Ishikawa (cell line): ENCODE results near the gene MACROD2.

Source experiments
- CEBPB ChIP-seq: IDR thresholded peaks from 2 replicates; pipeline ENCODE4 v1.6.1; 2012
- CREB1 ChIP-seq: IDR thresholded peaks from 2 replicates; pipeline ENCODE4 v1.6.1; 2012; ENCODE audit warnings: low read depth
- EGR1 ChIP-seq: IDR thresholded peaks from 2 replicates; pipeline ENCODE4 v1.6.1; 2012
- EP300 ChIP-seq: IDR thresholded peaks from 2 replicates; pipeline ENCODE4 v1.6.1; 2012; ENCODE audit warnings: borderline replicate concordance
- FOXM1 ChIP-seq: IDR thresholded peaks from 2 replicates; pipeline ENCODE4 v1.6.1; 2012; ENCODE audit warnings: low read depth, borderline replicate concordance
- NFIC ChIP-seq: IDR thresholded peaks from 2 replicates; pipeline ENCODE4 v1.6.1; 2012
- RAD21 ChIP-seq: IDR thresholded peaks from 2 replicates; pipeline ENCODE4 v1.6.1; 2012; ENCODE audit warnings: low read depth
- TAF1 ChIP-seq: IDR thresholded peaks from 2 replicates; pipeline ENCODE4 v1.6.1; 2012; ENCODE audit warnings: low read depth, mild to moderate bottlenecking
- TCF12 ChIP-seq: IDR thresholded peaks from 2 replicates; pipeline ENCODE4 v1.6.1; 2012; ENCODE audit warnings: low read depth
- TEAD4 ChIP-seq: IDR thresholded peaks from 2 replicates; pipeline ENCODE4 v1.6.1; 2012
- YY1 ChIP-seq: IDR thresholded peaks from 2 replicates; pipeline ENCODE4 v1.6.1; 2012; ENCODE audit warnings: low read depth
- ZBTB7A ChIP-seq: IDR thresholded peaks from 2 replicates; pipeline ENCODE4 v1.6.1; 2012; ENCODE audit warnings: low read depth
- TF ChIP-seq, protein P1 (sequence below): IDR thresholded peaks from 2 replicates; pipeline ENCODE4 v1.6.1; 2012; ENCODE audit warnings: low read depth, mild to moderate bottlenecking
- TF ChIP-seq, protein P2 (sequence below): IDR thresholded peaks from 2 replicates; pipeline ENCODE4 v1.6.1; 2012
- TF ChIP-seq, protein P3 (sequence below): IDR thresholded peaks from 2 replicates; pipeline ENCODE4 v1.6.1; 2012

The MACROD2 gene

DNA sequence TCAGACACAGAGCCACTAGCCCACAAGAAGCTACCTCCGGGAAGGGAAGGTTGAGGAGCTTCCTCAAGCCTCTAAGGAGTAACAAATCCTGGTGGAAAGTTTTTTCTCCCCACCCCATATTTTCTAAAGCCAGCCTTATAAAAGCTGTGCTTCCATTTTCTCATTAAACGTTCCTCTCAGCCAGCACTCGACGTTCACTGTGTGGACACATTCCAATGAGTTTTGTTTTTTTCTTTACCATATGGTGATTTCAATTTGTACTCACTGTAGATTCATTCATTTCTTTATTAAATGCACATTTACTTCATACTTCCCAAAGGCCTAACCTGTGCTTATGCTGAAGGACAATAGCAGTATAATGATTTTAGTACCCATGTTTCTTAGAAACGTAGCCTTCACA lies 536.5 kb downstream of the MACROD2 start:
- TF ChIP-seq, protein P1, sequence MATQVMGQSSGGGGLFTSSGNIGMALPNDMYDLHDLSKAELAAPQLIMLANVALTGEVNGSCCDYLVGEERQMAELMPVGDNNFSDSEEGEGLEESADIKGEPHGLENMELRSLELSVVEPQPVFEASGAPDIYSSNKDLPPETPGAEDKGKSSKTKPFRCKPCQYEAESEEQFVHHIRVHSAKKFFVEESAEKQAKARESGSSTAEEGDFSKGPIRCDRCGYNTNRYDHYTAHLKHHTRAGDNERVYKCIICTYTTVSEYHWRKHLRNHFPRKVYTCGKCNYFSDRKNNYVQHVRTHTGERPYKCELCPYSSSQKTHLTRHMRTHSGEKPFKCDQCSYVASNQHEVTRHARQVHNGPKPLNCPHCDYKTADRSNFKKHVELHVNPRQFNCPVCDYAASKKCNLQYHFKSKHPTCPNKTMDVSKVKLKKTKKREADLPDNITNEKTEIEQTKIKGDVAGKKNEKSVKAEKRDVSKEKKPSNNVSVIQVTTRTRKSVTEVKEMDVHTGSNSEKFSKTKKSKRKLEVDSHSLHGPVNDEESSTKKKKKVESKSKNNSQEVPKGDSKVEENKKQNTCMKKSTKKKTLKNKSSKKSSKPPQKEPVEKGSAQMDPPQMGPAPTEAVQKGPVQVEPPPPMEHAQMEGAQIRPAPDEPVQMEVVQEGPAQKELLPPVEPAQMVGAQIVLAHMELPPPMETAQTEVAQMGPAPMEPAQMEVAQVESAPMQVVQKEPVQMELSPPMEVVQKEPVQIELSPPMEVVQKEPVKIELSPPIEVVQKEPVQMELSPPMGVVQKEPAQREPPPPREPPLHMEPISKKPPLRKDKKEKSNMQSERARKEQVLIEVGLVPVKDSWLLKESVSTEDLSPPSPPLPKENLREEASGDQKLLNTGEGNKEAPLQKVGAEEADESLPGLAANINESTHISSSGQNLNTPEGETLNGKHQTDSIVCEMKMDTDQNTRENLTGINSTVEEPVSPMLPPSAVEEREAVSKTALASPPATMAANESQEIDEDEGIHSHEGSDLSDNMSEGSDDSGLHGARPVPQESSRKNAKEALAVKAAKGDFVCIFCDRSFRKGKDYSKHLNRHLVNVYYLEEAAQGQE = no peak
- TF ChIP-seq, protein P2, sequence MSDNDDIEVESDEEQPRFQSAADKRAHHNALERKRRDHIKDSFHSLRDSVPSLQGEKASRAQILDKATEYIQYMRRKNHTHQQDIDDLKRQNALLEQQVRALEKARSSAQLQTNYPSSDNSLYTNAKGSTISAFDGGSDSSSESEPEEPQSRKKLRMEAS = no peak
- TF ChIP-seq NFIC = no peak
- TF ChIP-seq RAD21 = no peak
- no peak for TF ChIP-seq EGR1
- TF ChIP-seq, protein P3, sequence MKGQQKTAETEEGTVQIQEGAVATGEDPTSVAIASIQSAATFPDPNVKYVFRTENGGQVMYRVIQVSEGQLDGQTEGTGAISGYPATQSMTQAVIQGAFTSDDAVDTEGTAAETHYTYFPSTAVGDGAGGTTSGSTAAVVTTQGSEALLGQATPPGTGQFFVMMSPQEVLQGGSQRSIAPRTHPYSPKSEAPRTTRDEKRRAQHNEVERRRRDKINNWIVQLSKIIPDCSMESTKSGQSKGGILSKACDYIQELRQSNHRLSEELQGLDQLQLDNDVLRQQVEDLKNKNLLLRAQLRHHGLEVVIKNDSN = no peak
- TF ChIP-seq ZBTB7A = no peak
- TF ChIP-seq TCF12 = no peak
- no peak for TF ChIP-seq TEAD4
- no peak for TF ChIP-seq CEBPB
- TF ChIP-seq TAF1 = no peak
- no peak for TF ChIP-seq EP300
- no peak for TF ChIP-seq CREB1
- no peak for TF ChIP-seq FOXM1
- no peak for TF ChIP-seq YY1

DNA sequence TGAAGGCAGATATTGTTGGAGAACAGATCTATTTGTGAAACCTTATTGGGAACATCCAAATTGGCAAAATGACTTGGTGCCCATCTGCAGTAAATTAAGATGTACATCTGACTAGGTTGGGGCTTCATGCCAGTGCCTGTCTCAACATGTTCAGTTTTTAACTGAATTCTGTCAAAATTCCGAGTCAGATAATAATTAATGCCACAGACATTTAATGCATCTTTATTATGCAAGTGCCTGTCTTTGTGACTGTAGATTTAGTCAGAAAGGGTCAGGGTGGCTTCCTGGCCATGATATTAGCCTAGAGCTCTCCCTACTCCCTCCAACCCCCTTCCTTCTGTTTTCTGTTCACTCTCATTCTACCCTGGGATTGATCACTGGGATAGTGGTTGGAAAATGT lies 541.4 kb downstream of the MACROD2 start:
- TF ChIP-seq TAF1 = no peak
- TF ChIP-seq ZBTB7A = no peak
- no peak for TF ChIP-seq EP300
- TF ChIP-seq NFIC = no peak
- TF ChIP-seq, protein P1 = no peak
- no peak for TF ChIP-seq EGR1
- TF ChIP-seq CREB1 = no peak
- no peak for TF ChIP-seq RAD21
- TF ChIP-seq, protein P3 = no peak
- no peak for TF ChIP-seq TCF12
- no peak for TF ChIP-seq FOXM1
- no peak for TF ChIP-seq YY1
- no peak for TF ChIP-seq CEBPB
- TF ChIP-seq, protein P2 = no peak
- TF ChIP-seq TEAD4 = no peak

DNA sequence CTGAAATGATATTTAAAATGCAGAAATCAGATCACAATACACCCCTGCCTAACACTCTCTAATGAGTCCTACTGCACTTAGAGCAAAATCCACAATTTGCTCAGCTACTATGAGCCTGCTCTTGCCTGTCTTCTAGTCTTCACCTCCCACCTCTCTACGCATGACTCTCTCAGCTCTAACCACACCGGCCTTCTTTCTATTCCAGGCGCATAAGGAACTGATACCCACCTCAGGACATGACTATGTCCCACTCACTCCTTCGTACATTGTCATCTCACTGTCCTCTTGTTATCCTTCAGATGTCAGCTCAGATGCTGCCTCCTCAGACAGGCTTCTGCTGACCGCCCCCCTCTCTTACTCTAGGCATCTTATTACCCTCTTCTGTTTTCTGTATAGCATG lies 543.1 kb downstream of the MACROD2 start:
- TF ChIP-seq EGR1 (no peak), ZBTB7A (no peak), TCF12 (no peak), CREB1 (no peak), FOXM1 (no peak), EP300 (no peak)
- TF ChIP-seq, protein P3 = no peak
- TF ChIP-seq, protein P1 = no peak

DNA sequence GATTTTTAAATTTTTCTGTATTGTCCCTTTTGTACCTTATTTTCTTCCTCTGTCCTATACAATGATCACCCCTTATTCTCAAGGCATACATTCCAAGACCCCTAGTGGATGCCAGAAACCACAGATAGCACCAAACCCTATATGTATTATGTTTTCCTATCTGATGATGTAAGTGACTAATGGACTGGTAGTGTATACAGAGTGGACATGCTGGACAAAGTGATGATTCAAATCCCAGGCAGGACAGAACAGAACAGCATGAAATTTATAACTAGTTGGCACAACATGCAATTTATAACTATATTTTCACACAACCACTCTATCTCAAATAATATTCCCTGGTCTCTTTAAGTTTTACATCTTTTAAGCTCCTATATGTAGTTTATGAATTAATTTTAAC lies 547.7 kb downstream of the MACROD2 start:
- TF ChIP-seq, protein P3 = no peak
- TF ChIP-seq CEBPB = no peak
- TF ChIP-seq, protein P2 = no peak
- TF ChIP-seq TAF1 = no peak
- no peak for TF ChIP-seq NFIC
- TF ChIP-seq RAD21 = no peak
